Measurements from ENCODE around the gene COL12A1. TPM values are rescaled to one million over a fixed set of nuclear protein-coding genes. Genes with fewer than 3 reads are reported as not detected.

COL12A1 gene
- total and polyA plus RNA-seq, 2 experiments from 2014 or later: 0.39 to 6.3 TPM

- H3F3A ChIP-seq (replicated peaks; ENCODE audit: low read depth): no peaks in the 10 kb centered on the region
- H3K4me3 ChIP-seq: peak overlapping the region; percentile 80
- H3K4me1 Mint-ChIP-seq: peaks cover 37% of the 10 kb centered on the region; the same call in 2 of the 3 replicates
- H3K4me2 ChIP-seq: peak overlapping the region; percentile 98
- no peak overlapping the region for H3K27ac ChIP-seq (ENCODE audit: low read depth)
- H3K36me3 ChIP-seq (ENCODE audit: insufficient read depth): no peaks in the 10 kb centered on the region
- peak overlapping the region; percentile 78 for H3K4me3 Mint-ChIP-seq
- no peaks in the 10 kb centered on the region; the same call in 2 of the 3 replicates for H3K9me3 Mint-ChIP-seq
- H2AFZ ChIP-seq: peak overlapping the region; percentile 99
- ATAC-seq: peak; percentile 0; the same call in 1 of the 3 replicates
- H3K27ac Mint-ChIP-seq: no peak overlapping the region
- peaks cover 29% of the 10 kb centered on the region for H3K4me1 ChIP-seq (ENCODE audit: insufficient read depth)
- H3K36me3 Mint-ChIP-seq (ENCODE audit: low read depth): no peaks in the 10 kb centered on the region
- peaks cover 96% of the 10 kb centered on the region for H3K27me3 ChIP-seq (ENCODE audit: insufficient read depth)
- H3K27me3 Mint-ChIP-seq (ENCODE audit: insufficient read depth, low read depth, poor library complexity): peaks cover 81% of the 10 kb centered on the region
- no peaks in the 10 kb centered on the region for H3K9me2 ChIP-seq (ENCODE audit: insufficient read depth)
- peak; percentile 92 for DNase-seq (ENCODE audit: low spot score)
- TF ChIP-seq EZH2 (IDR thresholded peaks at IDR 0.05; ENCODE audit: low read depth, unreplicated experiment) (peak; percentile 79), REST (IDR thresholded peaks at IDR 0.05; ENCODE audit: unreplicated experiment) (no peak), ETS1 (IDR thresholded peaks at IDR 0.05) (no peak), CTCF (conservative IDR thresholded peaks at IDR 0.05; ENCODE audit: low read depth in 2 of 2) (peak; percentile 80 to 88), JUNB (IDR thresholded peaks at IDR 0.05; ENCODE audit: unreplicated experiment) (no peak), ZNF114 (CRISPR knock-in tag; IDR thresholded peaks at IDR 0.05) (no peak), CREB1 (CRISPR knock-in tag; IDR thresholded peaks at IDR 0.05; ENCODE audit: low read depth) (no peak), EZH2phosphoT487 (IDR thresholded peaks at IDR 0.05; ENCODE audit: unreplicated experiment) (no peak), ZNF331 (CRISPR knock-in tag; IDR thresholded peaks at IDR 0.05; ENCODE audit: low read depth) (no peak)
- H4K20me1 ChIP-seq (replicated peaks; ENCODE audit: insufficient read depth): no peaks in the 10 kb centered on the region; the same call in 1 of the 2 replicates
- H3K79me2 ChIP-seq (replicated peaks; ENCODE audit: insufficient read depth): no peaks in the 10 kb centered on the region
Observed at GRCh38 chr6:75204217-75204958, 1.5 kb downstream of the COL12A1 start.
